IPS DF 4.7 (cell line): ENCODE data around the gene BACE2.
"Not testable (repeated sequence)": the region's sequence is repeated elsewhere in the genome, so short reads cannot be mapped to it uniquely, and the experiment has no call there.

Experiments
- DNase-seq: peaks from one replicate; pipeline ENCODE4 v3.0.0-alpha.2; 2013; ENCODE audit warnings: low spot score; ENCODE audit errors: extremely low read depth

BACE2 gene

GRCh38 chr21:41236352-41236973 lies 68.5 kb downstream of the BACE2 start:
- no peak for DNase-seq

- not testable (repeated sequence) for DNase-seq
Measured at GRCh38 chr21:41238081-41238796, 70.3 kb downstream of the BACE2 start.

- DNase-seq, result no peak
Measured at GRCh38 chr21:41240040-41240439, 72.1 kb downstream of the BACE2 start.

GRCh38 chr21:41241341-41241740 lies 73.4 kb downstream of the BACE2 start:
- no peak for DNase-seq

- DNase-seq, result no peak
Measured at GRCh38 chr21:41242238-41242829, 74.4 kb downstream of the BACE2 start.

GRCh38 chr21:41243107-41243506 lies 75.1 kb downstream of the BACE2 start:
- no peak for DNase-seq

- DNase-seq, result not testable (repeated sequence)
Measured at GRCh38 chr21:41244266-41244880, 76.4 kb downstream of the BACE2 start.

GRCh38 chr21:41245509-41246135 lies 77.7 kb downstream of the BACE2 start:
- DNase-seq, result no peak

- no peak for DNase-seq
Measured at GRCh38 chr21:41246808-41247207, 78.8 kb downstream of the BACE2 start.

GRCh38 chr21:41247561-41248545 lies 79.9 kb downstream of the BACE2 start:
- no peak for DNase-seq

- no peak for DNase-seq
Measured at GRCh38 chr21:41249476-41249875, 81.5 kb downstream of the BACE2 start.

GRCh38 chr21:41250519-41250918 lies 82.6 kb downstream of the BACE2 start:
- no peak for DNase-seq

GRCh38 chr21:41251961-41252642 lies 84.1 kb downstream of the BACE2 start:
- no peak for DNase-seq

- no peak for DNase-seq
Measured at GRCh38 chr21:41254090-41254700, 86.2 kb downstream of the BACE2 start.

GRCh38 chr21:41255190-41255589 lies 87.2 kb downstream of the BACE2 start:
- no peak for DNase-seq

GRCh38 chr21:41256231-41256630 lies 88.3 kb downstream of the BACE2 start:
- DNase-seq, result not testable (repeated sequence)

GRCh38 chr21:41256771-41257702 lies 89.1 kb downstream of the BACE2 start:
- no peak for DNase-seq

GRCh38 chr21:41258617-41259016 lies 90.7 kb downstream of the BACE2 start:
- DNase-seq, result no peak
